ENCODE data around the gene GAREM2. TPM values are rescaled to one million over a fixed set of nuclear protein-coding genes. Genes with fewer than 3 reads are reported as not detected.
A peak's percentile ranks its signal among the peaks of the same experiment; 100 is the strongest.

GAREM2 gene
- total and polyA plus RNA-seq, 9 of the 15 experiments (the other 6 are each of a cell fraction or from before 2014, with no cell fraction given): 1.7 to 12.4 (median 2.5) TPM

DNA sequence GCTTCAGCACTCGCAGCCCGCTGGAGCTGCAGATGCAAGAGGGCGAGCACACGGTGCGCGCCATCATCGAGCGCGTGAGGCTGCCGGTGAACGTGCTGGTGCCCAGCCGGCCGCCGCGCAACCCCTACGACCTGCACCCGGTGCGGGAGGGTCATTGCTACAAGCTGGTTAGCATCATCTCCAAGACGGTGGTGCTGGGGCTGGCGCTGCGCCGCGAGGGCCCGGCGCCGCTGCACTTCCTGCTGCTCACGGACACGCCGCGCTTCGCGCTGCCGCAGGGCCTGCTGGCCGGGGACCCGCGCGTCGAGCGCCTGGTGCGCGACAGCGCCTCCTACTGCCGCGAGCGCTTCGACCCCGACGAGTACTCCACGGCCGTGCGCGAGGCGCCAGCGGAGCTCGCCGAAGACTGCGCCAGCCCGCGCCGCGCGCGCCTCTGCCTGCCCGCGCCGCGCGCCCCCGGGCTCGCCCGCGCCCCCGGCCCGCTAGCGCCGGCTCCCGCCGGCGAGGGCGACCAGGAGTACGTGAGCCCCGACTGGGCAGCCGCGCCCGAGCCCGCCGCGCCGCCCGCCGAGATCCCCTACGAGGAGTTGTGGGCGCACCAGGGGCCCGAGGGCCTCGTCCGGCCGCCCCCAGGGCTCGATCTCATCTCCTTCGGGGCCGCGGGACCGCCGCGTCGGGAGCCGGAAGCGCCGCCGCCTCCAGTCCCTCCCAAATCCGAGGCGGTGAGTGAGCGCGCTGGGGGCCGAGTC lies 11.8 kb downstream of the GAREM2 start (continued):
- TF ChIP-seq, protein P1, sequence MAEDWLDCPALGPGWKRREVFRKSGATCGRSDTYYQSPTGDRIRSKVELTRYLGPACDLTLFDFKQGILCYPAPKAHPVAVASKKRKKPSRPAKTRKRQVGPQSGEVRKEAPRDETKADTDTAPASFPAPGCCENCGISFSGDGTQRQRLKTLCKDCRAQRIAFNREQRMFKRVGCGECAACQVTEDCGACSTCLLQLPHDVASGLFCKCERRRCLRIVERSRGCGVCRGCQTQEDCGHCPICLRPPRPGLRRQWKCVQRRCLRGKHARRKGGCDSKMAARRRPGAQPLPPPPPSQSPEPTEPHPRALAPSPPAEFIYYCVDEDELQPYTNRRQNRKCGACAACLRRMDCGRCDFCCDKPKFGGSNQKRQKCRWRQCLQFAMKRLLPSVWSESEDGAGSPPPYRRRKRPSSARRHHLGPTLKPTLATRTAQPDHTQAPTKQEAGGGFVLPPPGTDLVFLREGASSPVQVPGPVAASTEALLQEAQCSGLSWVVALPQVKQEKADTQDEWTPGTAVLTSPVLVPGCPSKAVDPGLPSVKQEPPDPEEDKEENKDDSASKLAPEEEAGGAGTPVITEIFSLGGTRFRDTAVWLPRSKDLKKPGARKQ (CRISPR knock-in tag; IDR thresholded peaks at IDR 0.05): peak; percentile 99
- TF ChIP-seq, protein P2, sequence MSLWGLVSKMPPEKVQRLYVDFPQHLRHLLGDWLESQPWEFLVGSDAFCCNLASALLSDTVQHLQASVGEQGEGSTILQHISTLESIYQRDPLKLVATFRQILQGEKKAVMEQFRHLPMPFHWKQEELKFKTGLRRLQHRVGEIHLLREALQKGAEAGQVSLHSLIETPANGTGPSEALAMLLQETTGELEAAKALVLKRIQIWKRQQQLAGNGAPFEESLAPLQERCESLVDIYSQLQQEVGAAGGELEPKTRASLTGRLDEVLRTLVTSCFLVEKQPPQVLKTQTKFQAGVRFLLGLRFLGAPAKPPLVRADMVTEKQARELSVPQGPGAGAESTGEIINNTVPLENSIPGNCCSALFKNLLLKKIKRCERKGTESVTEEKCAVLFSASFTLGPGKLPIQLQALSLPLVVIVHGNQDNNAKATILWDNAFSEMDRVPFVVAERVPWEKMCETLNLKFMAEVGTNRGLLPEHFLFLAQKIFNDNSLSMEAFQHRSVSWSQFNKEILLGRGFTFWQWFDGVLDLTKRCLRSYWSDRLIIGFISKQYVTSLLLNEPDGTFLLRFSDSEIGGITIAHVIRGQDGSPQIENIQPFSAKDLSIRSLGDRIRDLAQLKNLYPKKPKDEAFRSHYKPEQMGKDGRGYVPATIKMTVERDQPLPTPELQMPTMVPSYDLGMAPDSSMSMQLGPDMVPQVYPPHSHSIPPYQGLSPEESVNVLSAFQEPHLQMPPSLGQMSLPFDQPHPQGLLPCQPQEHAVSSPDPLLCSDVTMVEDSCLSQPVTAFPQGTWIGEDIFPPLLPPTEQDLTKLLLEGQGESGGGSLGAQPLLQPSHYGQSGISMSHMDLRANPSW (CRISPR knock-in tag; IDR thresholded peaks at IDR 0.05): peak; percentile 91; the same call in 1 of the 2 replicates
- TF ChIP-seq, protein P3, sequence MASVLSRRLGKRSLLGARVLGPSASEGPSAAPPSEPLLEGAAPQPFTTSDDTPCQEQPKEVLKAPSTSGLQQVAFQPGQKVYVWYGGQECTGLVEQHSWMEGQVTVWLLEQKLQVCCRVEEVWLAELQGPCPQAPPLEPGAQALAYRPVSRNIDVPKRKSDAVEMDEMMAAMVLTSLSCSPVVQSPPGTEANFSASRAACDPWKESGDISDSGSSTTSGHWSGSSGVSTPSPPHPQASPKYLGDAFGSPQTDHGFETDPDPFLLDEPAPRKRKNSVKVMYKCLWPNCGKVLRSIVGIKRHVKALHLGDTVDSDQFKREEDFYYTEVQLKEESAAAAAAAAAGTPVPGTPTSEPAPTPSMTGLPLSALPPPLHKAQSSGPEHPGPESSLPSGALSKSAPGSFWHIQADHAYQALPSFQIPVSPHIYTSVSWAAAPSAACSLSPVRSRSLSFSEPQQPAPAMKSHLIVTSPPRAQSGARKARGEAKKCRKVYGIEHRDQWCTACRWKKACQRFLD (CRISPR knock-in tag; IDR thresholded peaks at IDR 0.05): peak; percentile 93
- TF ChIP-seq, protein P4, sequence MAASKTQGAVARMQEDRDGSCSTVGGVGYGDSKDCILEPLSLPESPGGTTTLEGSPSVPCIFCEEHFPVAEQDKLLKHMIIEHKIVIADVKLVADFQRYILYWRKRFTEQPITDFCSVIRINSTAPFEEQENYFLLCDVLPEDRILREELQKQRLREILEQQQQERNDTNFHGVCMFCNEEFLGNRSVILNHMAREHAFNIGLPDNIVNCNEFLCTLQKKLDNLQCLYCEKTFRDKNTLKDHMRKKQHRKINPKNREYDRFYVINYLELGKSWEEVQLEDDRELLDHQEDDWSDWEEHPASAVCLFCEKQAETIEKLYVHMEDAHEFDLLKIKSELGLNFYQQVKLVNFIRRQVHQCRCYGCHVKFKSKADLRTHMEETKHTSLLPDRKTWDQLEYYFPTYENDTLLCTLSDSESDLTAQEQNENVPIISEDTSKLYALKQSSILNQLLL (CRISPR knock-in tag; IDR thresholded peaks at IDR 0.05; ENCODE audit: borderline replicate concordance): no peak
- TF ChIP-seq XRCC4 (IDR thresholded peaks at IDR 0.05; ENCODE audit: extremely low read depth, insufficient read depth, insufficient read length): no peak
- TF ChIP-seq RUNX1 (IDR thresholded peaks at IDR 0.05; ENCODE audit: low read depth): no peak
- no peak for TF ChIP-seq CBFA2T3 (IDR thresholded peaks at IDR 0.05)
- no peak for TF ChIP-seq WHSC1 (IDR thresholded peaks at IDR 0.05; ENCODE audit: low read length)
- no peak for TF ChIP-seq TAL1 (IDR thresholded peaks at IDR 0.05)
- TF ChIP-seq ZNF699 (CRISPR knock-in tag; IDR thresholded peaks at IDR 0.05; ENCODE audit: insufficient replicate concordance): no peak
- no peak; the same call in 1 of the 2 replicates for TF ChIP-seq SRSF1 (IDR thresholded peaks at IDR 0.05; ENCODE audit: low read depth, low read length)
- TF ChIP-seq MTA3 (IDR thresholded peaks at IDR 0.05; ENCODE audit: borderline replicate concordance): peak; percentile 77
- no peak for TF ChIP-seq PTRF (tag; IDR thresholded peaks at IDR 0.05)
- TF ChIP-seq, protein P5, sequence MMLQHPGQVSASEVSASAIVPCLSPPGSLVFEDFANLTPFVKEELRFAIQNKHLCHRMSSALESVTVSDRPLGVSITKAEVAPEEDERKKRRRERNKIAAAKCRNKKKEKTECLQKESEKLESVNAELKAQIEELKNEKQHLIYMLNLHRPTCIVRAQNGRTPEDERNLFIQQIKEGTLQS (IDR thresholded peaks at IDR 0.05): no peak
- TF ChIP-seq, protein P5 (CRISPR knock-in tag; conservative IDR thresholded peaks at IDR 0.05): no peak; the same call in 1 of the 2 replicates
